ENCODE measurements around the gene SHISAL1. TPM values are rescaled to one million over a fixed set of nuclear protein-coding genes. Genes with fewer than 3 reads are reported as not detected.

The SHISAL1 gene
- total and polyA plus RNA-seq, 9 donors: 0.33 to 4.5 (median 2.0) TPM

DNA sequence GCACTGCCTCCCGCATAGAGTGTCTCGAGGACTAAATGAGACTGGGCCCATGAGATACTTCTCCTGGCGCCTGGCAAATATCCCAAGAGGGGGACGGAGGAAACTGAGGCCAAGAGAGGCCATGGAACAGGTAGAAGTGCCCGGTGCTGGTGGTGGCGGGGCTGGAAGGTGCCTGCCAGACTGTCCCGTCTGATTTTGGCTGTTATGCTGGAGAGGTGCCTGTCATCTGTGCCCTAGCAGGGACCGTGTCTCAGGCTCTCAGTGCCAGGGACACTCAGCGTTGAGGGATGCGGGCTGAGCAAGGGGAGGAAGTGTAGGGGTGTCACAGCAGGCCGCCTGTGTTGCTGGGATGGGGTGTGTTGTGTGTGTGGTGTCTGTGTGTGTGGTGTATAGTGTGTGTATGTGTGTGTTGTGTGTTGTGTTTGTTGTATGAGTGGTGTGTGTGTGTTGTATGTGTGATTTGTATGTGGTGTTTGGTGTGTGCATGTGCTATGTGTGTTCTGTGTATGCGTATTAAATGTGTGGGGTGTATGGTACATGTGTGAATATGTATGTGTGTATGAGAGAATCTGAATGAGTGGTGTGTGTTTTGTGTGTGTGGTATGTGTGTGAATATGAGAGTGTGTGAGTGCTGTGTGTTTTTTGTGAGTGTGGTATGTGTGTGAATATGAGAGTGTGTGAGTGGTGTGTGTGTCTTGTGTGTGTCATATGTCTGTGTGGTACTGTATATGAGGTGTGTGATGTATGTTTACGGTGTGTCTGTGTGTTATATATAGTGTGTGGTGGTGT lies 21.3 kb upstream of the SHISAL1 start:
- no peak overlapping the region for H3K27ac ChIP-seq
- no peak for DNase-seq
- H3K4me3 ChIP-seq: no peak overlapping the region
- no peaks in the 10 kb centered on the region for H3K9me3 ChIP-seq
- intact Hi-C loops (cut with DNase I): no loop called here
- 84 to 90% (median 87%) methylated on average over 13 of the region's 13 CpGs for WGBS, 3 donors
- peaks cover 1% of the 10 kb centered on the region for H3K4me1 ChIP-seq (ENCODE audit: insufficient read depth)
- no peak for TF ChIP-seq EP300 (IDR thresholded peaks at IDR 0.05)
- no peak for TF ChIP-seq POLR2A (IDR thresholded peaks at IDR 0.05)
- no peak for TF ChIP-seq CTCF (IDR thresholded peaks at IDR 0.05)
- H3K27me3 ChIP-seq: no peaks in the 10 kb centered on the region
- H3K36me3 ChIP-seq: no peaks in the 10 kb centered on the region

- Histone ChIP-seq H3K9me3 (no peaks in the 10 kb centered on the region), H3K36me3 (no peaks in the 10 kb centered on the region), H3K4me1 (ENCODE audit: insufficient read depth) (peaks cover 1% of the 10 kb centered on the region), H3K4me3 (no peak overlapping the region), H3K27me3 (no peaks in the 10 kb centered on the region), H3K27ac (no peak overlapping the region)
- WGBS, 3 donors: 85 to 93% (median 90%) methylated on average over 7 to 8 of the region's 8 CpGs
- DNase-seq: no peak
- TF ChIP-seq CTCF (IDR thresholded peaks at IDR 0.05): no peak
- TF ChIP-seq EP300 (IDR thresholded peaks at IDR 0.05): no peak
- intact Hi-C loops (cut with DNase I): no loop called here
Observed at GRCh38 chr22:44332946-44333345, 20.2 kb upstream of the SHISAL1 start.

- intact Hi-C loops (cut with DNase I): no loop called here
- TF ChIP-seq EP300 (IDR thresholded peaks at IDR 0.05) (no peak), CTCF (IDR thresholded peaks at IDR 0.05) (no peak)
- H3K27ac ChIP-seq: no peak overlapping the region
- peaks cover 1% of the 10 kb centered on the region for H3K4me1 ChIP-seq (ENCODE audit: insufficient read depth)
- H3K27me3 ChIP-seq: no peaks in the 10 kb centered on the region
- DNase-seq: no peak
- H3K36me3 ChIP-seq: no peaks in the 10 kb centered on the region
- WGBS, 3 donors: 10 to 16% (median 13%) methylated on average over 42 to 53 of the region's 55 CpGs
- H3K4me3 ChIP-seq: peak overlapping the region; percentile 30
- no peaks in the 10 kb centered on the region for H3K9me3 ChIP-seq
Observed at GRCh38 chr22:44331881-44332714, 19.3 kb upstream of the SHISAL1 start.

GRCh38 chr22:44330744-44331660 lies 18.3 kb upstream of the SHISAL1 start:
- Histone ChIP-seq H3K27me3 (no peaks in the 10 kb centered on the region), H3K4me1 (ENCODE audit: insufficient read depth) (peaks cover 1% of the 10 kb centered on the region), H3K9me3 (no peaks in the 10 kb centered on the region), H3K4me3 (peak overlapping the region; percentile 36), H3K27ac (no peak overlapping the region), H3K36me3 (no peaks in the 10 kb centered on the region)
- WGBS, 3 donors: 4 to 7% (median 6%) methylated on average over 64 to 103 of the region's 103 CpGs
- TF ChIP-seq CTCF (IDR thresholded peaks at IDR 0.05) (no peak), EP300 (IDR thresholded peaks at IDR 0.05) (no peak), POLR2A (IDR thresholded peaks at IDR 0.05) (no peak)
- intact Hi-C loops (cut with DNase I): no loop called here
- DNase-seq: no peak

Data from ovary (tissue), 9 donors.